ELR (cell line): Measurements from ENCODE around the gene KCNQ1.

Experiments used
- DNase-seq: peaks from one replicate; pipeline ENCODE4 v3.0.0-alpha.2; 2015; ENCODE audit warnings: low read depth

The KCNQ1 gene

DNA sequence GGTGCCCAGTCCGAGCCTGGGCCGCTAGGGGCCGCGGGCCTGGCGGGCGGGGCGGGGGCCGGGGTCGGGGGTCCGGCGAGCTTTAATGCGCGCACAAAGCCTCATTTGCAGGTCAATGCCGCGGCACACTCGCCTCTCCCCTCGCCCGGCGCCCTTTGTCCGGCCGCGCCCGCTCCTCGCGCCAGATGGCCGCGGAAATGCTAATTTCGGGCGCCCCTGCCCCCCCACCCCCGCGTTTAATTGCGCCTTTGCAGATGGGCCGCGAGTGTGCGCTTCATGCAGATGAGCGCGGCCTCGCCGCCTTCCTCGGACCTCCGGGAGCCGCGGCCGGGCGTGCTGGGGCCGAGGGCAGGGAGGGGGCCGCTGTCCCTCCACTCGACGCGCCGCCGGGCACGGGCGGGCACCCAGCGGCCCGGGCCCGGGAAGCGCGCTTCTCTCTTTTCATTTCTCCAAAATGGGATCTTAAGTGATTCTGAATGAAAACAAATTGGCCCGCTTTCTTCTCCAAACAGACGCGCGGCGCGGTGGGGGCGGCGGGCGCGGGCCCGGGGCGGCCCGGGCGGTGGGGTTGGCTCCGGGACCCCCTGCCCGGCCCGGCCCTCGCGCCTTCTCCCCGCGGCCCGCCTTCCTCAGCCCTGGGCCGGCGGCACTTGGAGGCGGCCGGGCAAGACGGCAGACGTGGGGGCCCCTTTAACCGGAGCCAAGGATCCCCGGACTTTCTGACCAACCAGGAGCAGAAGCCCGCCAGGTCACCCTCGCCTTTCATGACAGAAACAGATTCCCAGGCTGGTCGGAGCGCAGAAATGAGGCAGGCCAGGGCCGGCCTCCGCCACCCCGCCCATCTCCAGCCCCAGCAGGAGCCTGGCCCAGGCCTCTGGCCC is 417.8 kb downstream of the KCNQ1 start:
- no peak for DNase-seq

DNA sequence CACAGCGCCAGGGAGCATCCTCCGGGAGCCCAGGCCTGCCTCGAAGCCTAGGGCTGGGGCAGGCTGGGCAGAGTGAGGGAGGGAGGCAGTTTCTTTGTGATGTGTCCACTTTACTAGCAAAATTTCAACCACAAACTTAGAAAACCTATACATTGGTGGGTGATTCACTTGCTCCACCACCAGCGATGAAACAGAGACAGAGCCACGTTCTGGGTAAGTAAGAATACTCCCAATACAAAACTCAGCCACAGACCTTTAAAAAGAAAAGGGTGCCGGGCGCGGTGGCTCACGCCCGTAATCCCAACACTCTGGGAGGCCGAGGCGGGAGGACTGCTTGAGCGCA is 418.4 kb downstream of the KCNQ1 start:
- DNase-seq, result no peak

DNA sequence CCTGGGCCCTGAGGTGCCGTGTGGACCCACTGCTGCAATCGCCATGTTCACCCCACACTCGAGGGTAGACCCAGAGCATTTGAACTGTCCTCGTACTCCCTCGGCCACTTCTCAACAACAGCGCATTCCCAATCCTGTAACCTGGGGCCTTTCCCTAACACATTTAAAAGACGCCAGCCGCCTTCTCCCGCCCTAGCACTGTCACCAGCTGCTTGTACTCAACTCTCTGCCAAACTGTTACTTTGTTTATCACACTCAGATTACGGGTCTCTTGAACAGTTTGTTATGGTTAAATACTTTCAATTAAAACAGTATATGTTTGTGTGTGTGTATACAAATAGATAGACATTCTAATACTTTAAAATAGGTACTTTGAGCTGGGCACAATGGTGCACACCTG is 420.1 kb downstream of the KCNQ1 start:
- DNase-seq, result no peak

DNA sequence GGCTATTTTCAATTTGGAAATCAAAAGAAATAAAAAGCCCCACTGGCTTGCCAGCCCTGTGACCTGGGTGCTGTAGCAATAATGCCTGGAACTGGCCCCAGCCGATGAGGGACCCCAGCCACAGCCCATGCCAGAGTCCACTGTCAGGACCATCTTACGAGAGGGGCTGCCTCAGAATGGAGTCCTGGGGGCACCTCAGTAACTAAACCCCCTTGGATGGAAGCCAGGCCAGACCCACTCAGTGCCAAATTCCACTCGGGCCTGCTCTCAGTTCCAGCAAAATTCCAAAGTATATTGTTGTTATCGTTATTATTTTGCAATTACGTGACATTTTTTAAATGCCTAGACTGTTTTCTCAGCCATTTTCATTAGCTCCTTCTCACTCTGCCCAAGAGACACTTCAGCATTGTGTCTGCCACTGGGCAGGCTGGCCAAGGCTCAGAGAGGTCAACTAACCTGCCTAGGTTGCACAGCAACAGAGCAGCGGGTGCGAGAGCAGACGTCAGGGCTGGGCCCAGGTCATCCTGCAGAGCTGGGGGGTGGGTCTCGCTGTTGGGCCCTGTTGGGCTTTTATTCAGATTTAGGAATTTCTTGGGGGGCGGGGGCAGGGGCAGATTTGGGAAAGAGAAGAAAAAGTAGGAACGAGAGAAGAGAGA is 421.2 kb downstream of the KCNQ1 start:
- no peak for DNase-seq

DNA sequence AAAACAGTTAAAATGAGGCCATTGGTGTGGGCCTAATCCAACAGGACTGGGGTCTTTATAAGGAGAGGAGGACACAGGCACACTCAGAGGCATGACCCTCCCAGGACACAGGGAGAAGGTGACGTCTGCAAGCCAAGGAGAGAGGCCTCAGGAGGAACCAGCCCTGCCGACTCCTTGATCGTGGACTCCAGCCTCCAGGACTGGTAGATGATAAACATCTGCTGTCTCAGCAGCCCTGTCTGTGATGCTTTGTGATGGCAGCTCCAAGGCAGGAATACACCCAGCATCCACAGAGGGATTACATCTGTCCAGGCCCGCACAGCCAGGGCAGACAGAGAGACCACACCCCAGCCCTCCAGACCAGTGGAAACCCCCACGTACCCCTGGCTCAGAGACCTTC is 422.3 kb downstream of the KCNQ1 start:
- DNase-seq, result no peak

DNA sequence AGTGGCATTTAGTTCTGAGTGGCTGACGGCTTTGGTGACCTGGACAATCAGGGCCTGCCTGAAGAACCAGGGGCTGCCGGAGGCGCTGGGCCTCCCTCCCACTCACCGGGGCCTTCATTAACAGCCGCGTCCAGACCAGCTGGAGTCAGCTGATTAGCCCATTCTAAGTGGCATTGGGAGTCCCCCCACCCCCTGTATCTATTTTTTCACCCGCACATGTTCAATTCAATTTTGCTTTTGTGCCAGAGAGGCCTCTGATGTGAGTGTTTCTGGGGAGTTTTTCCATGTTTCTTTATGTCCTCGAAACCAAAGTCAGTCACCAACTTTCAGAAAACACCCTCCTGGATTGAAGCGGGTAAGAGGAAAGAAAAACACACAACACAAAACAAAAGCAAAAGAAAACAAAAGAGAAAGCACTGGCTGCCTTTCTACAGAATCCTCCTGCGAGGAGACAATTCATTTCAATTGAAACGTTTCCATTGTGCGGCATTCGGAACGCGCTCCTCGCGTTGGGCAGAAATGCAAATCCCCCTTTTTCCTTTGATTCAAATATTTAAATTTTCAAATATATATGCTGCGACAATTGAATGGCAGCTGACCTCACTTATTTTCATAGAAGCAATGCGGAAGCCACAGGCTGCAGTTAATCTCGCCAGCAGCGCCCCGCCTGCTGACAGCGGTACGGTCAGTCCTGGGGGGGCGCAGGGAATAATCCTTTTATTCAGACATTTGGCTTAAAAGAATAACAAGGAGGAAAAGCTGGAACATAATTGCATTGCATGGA is 423.1 kb downstream of the KCNQ1 start:
- no peak for DNase-seq

DNA sequence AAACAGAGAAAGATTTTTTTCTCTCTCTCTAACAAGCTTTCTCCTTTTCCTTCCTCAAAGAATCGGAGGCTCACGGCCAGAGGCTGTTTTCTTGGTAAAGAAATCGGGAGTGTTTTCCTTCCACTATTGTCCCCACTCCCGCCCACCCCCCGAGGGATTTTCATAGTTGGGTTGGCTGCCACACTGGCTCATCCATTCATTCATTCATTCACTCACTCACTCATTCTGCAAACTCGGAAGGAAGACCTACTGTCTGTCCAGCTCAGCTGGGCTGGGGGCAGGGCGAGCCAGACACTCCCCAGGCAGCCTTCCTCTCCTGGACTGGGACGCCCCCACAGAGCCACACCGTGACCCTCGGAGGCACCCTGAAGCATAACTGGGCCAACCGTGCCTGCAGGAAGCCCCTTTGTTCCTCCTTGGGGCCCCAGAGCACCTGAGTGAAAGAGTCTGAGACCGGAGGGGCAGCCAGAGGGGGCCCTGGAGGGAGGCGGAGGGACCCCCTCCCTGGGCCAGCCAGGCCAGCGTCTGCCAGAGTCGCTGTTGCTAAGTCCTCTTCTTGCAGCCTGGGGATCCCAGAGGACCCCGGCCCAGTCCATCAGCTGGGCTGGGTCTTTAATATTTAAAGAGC is 423.8 kb downstream of the KCNQ1 start:
- no peak for DNase-seq

DNA sequence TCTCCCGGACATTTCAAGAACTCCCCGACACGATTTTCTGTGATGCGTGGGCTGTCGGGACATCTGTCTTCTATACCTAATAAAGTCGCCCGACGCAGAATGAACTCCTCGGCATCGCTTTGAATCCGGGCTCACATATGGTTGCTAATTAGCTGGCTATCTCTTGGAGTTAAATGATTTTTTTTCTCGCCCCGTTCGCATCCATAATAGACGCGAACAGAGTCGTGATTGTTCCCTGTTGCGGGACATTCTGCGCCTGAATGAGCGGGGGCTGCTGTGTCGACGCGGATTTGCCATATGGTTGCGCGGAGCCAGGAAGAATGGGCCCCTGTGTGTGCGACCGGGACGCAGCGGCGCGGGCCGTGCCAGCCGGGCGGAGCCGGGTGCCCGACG is 424.3 kb downstream of the KCNQ1 start:
- DNase-seq, result no peak

DNA sequence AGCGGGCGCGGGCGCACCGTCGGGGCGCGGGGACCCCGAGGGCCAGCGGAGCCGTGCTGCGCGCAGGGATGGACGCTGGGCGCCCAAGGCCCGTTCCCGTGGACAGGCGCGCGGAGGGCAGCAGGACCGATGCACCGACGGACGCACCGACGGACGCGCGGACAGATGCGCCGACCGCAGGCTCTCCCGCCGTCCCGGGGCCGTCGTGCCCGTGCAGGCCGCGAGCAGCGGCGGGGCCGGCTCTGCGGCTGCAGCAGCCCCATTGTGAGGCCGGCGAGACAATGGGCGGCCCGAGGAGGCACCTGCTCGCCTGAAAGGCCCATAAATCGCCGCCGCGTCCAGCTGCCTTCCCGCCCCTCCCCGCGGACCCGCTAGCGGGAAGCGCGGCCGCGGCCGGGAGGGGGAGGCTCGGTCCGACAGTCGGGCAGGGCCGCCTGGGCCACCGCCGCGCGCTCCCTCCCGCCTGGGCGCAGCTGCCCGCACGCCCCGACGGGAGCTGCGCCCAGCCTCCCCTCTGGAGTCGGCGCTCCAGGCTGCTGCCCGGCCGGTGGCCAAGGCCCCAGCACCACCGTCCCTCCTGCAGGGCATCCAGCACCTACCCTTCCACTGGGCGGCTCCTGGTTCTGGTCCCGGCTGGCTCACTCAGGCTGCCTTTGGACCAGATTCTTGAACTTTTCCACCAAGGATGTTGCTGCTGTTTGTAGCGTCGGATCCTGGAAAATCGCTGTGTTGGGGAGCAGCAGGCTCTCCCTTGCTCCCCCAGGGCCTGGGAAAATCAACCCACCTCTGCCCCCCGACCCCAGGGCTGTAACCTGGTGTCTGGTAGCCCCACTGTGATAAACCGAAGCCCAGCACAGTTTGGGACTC is 425.0 kb downstream of the KCNQ1 start:
- no peak for DNase-seq

DNA sequence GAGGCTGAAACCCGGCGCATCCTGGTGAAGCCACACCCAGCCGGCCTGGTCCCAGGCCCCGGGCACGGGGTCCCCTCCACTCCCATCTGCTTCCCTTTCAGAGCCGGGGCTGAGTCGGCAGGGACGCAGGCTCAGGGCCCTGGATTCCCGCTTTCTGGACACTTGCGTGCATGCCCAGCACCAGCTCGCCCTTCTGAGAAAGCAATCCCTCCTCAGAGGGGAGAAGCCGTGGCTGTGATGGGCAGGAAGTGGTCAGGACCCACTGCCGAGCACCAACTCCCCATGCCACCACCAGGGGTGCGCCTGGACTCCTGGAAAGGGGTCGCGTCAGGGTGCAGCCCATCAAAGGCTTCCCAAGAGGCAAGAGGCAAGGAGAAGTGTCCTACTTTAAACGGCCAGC is 425.7 kb downstream of the KCNQ1 start:
- DNase-seq, result no peak

DNA sequence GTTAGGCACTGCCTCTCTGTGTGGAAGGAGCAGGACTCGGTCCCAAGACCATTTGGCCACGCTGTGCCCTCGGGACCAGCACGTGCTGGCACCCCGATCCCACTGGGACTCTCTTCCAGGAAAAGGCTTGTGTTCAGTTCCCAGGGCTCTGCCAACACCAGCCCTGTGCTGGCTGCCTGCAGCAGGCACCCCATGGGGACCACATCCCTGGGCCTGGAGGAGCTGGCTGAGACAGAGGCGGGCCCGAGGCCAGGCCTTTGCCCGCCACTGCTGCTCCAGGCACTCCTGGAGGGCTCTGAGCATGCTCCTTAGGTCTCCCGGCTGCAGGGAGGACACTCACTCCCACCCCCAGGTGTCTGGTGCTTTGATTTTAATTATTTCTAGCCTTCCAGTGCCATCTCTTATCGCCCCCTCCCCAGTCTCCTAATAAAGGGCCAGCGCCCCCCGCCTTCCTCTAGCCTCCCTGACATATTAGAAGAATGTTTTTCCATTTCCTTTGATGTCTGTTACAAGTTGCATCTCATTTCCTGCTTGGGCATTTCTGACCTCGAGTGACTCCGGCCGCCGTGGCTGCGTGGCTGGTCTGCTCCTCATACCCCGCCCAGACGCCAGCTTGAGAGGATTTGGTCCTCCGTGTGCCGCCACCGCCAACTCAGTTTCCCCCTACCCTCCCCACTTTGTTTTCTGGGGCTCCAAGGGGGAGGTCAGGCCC is 426.3 kb downstream of the KCNQ1 start:
- DNase-seq, result no peak

DNA sequence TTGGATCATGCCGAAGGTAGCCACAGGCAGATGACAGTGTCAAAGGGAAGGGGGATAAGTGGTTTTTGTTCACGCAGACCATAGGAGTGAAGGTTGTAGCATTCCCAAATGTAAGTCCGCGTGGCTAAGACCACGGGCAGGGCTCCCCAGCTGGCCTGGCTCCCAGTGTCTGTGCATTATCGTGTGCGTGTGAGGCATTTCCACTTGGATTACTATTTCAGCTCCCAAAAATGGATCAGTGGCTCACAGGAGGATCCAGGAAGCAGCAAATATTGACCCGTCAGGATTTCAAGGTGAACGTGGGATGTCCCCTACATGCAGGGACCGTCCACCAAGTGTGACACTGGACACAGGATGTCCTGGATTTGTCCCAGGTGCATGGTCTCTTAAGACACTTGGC is 430.2 kb downstream of the KCNQ1 start:
- no peak for DNase-seq

DNA sequence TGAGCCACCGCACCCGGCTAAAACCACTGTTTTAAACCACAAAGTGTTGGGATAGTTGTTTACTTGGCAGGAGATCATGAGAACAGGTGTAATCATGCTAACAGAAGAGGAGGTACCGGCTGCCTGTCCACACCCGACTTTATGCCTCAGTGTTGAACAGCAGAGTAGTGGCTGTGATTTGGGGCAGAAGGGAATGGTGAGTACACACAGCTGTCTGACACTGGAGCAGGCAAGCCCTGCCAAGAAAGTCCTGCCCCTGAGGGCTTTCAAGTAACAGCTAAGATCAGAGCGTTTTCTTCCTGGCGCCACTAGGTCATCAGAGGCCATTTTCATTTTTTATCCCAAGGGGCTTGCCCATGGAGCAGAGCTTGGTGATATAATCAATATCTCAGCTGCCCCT is 432.7 kb downstream of the KCNQ1 start:
- DNase-seq, result no peak

DNA sequence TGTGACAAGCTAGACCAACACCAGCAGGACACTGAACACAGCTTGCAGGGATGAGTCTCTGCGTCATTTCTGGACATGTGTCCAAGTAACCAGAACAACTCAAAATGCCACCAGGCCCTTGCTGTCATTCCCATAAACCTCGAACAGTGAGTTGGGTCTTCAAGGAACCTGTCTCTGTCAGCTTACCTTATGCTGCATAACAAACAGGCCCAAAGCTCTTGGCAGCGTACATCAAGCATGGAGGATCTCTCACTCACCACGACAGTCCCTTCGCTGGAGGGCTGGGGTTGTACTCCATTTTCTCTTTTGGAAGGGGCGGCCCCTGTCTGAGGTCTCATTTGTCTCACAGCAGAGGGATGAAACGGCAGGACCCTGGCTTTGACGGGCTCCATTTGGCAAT is 434.0 kb downstream of the KCNQ1 start:
- DNase-seq, result no peak

DNA sequence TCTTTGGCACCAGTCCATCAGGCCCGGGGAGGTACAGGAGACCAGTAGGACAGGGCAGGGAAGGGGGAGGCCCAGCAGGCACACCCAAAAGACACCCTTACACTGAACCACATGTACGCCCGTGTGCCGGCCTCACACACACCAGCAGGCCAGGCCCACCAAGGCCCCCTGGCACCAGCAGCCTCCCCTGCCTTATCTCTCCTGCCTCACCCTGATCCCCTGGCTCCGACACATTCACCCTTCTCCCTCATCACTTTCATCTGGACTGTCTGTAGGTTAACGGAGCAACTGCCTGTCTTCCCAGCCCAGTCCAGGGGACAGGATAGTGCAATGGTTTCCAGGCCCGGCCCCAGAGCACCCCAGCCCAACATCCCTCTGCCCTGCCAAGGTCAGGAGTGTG is 435.8 kb downstream of the KCNQ1 start:
- no peak for DNase-seq

DNA sequence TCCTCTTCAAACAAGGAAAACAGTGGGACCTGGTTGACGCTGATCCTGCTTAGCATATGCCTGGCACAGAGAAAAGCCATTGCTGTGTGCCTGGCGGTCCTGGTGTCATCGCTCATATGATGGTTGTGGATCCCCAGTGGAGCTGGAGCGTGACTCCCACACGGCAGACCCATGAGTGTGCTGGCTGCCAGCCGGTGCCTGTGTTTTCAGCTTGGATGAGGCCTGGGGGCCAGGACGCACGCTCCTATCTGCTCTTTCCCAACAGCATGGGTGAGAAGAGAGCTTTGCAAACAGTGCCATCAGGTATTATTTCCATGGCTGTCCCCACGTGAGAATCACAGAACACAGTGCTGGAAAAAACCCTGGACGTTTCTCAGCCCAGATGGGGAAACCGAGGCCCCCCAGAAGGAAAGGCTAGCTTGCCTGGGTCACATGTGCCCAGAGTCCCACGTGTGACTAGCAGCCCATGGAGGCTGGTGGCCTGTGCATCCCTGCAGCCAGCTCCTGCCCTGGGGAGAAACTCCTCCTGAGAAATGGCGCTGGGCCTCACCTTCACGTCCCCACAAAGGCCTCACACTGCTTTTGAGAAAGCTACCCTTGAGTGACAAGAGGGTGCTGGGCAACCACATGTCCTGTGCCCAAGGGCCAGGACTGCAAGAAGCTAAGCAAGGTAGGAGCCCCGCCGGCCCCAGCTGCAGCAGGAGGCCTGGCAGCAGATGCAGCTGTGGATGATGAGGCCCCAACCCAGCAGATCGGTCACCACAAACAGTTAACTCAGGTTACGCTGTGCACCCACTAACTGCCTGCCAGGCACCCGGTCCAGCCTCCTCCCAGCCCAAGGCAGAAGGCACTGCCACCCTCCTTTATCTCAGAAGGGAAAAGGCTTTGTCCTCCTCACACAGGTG is 436.5 kb downstream of the KCNQ1 start:
- DNase-seq, result no peak

DNA sequence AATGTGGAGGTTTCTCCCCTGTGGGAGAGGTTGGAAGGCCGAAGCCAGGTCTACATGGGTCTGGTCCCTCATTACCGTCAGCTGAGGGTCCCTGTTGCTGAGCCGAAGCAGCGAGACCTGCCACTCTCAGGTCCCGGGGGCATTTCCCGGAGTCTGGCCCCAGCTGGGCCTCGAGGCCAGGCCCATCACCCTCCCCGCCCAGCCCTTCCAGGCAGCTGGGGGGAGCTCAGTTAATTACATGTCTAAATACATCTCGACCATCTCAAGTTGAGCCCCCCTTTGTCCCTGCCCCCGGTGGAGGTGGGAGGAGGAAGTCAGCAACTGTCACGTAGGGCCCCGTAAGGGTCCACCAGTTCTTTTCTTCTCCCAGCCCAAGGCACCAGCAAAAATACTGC is 437.2 kb downstream of the KCNQ1 start:
- no peak for DNase-seq

DNA sequence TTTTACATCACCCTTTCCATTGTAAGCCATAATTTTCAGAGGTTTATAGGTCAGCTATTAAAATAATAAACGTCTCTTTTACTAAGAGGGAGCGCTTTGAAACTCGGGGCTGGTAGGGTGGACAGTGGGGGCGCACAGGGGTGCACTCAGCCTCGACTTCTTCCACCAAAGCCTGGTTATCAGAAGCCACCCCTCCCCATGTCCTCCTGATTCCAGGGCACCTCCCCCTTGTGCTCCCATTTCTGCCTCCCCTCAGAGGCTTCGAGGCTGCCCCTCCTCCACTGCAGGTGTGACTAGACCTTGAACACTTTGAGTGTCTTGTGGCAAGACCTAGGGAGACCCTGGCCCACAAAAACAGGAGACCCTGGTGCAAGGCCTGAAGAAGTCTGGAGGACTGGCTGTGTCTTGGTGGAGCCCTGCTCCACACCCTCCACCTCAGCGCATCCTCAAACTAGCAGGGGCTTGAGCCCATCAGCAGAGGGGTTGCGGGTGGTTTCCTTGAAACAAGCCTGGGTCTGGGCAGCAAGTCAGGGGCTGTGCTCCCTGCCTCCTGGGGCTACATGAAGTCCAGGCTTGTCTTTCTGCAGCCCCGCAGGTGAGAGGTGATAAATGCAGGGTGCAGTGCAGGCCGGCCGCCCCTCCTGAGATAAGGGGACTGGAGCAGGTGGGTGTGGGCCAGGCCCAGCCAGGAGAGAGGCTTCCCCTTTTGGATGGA is 437.7 kb downstream of the KCNQ1 start:
- DNase-seq, result no peak

DNA sequence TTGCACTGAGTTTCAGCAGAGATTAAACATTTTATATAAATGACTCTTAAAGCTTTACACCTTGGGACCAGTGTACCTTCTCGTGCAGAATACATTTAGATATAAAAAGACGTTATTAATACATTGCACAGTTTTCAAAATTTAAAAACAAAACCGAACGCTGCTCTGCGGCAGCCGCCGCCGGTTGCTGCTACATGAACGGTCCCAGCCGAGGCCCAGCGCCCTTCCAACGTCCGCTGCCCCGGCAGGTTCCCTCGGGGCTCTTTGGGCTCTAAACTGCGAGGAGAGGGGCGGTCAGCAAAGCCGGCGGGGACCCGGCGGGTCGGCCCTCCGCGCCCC is 438.8 kb downstream of the KCNQ1 start:
- DNase-seq, result no peak
